Chondrocyte (in vitro differentiated cells): ENCODE data around the gene SNX33. TPM values are rescaled to one million over a fixed set of nuclear protein-coding genes. Genes with fewer than 3 reads are reported as not detected.
"Not testable (repeated sequence)": the region's sequence is repeated elsewhere in the genome, so short reads cannot be mapped to it uniquely, and the experiment has no call there.

ENCODE experiments used
- DNase-seq: peaks from one replicate; pipeline ENCODE4 v3.0.0; 2021; ENCODE audit warnings: mixed read lengths, low spot score
- H3K27ac Mint-ChIP-seq: one replicate; pipeline ENCODE4 v1.8.0; 2021; ENCODE audit warnings: mild to moderate bottlenecking, moderate library complexity, mixed read lengths; ENCODE audit not compliant: unreplicated experiment
- H3K27me3 Mint-ChIP-seq: 2 replicates; pipeline ENCODE4 v1.8.0; 2021; ENCODE audit warnings: low read depth, mixed read lengths
- H3K36me3 Mint-ChIP-seq: 2 replicates; pipeline ENCODE4 v1.8.0; 2021; ENCODE audit warnings: low read depth, mixed read lengths
- H3K4me1 Mint-ChIP-seq: 2 replicates; pipeline ENCODE4 v1.8.0; 2021; ENCODE audit warnings: low read depth, mild to moderate bottlenecking, mixed read lengths
- H3K4me3 Mint-ChIP-seq: one replicate; pipeline ENCODE4 v1.8.0; 2021; ENCODE audit warnings: mild to moderate bottlenecking, moderate library complexity, mixed read lengths; ENCODE audit not compliant: unreplicated experiment
- H3K9me3 Mint-ChIP-seq: 2 replicates; pipeline ENCODE4 v1.8.0; 2021; ENCODE audit warnings: low read depth, mixed read lengths
- CTCF ChIP-seq: fragments of 200-600 bp; sonication (generic); IDR thresholded peaks from 2 replicates; pipeline ENCODE4 v1.5.0; 2021; ENCODE audit warnings: antibody characterized with exemption, mild to moderate bottlenecking, moderate library complexity
- total RNA-seq: library from RNA; stranded (reverse); gene quantifications from 3 replicates; pipeline ENCODE4 v1.2.1, GENCODE V29; 2021

Gene SNX33
- total RNA-seq, 1 donor from 2014 or later = 31.2 TPM

DNA sequence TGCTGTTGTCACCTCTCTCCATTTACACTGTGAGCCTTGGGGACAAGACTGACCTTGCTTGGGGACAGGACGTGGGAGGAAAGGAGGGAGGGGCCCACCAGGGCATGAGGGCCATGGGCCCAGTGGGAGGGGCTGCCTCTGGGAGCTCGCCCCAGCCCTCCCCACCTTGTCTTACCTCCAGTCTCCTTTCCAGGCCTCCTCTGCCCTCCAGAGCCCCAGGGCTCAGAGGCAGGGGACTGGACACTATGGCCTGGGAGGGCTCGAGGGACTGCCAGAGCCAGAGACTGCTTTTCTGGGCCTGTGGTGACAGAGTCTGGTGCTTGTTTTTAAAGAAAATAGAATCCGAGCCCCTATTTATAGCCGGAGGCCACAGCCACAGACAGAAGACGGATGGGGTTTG is 54.7 kb downstream of the SNX33 start:
- Mint-ChIP-seq H3K36me3 (peaks cover 16% of the 10 kb centered on the region), H3K27ac (peak overlapping the region; percentile 84)

GRCh38 chr15:75703440-75704262 is 55.9 kb downstream of the SNX33 start:
- peaks cover 17% of the 10 kb centered on the region for H3K36me3 Mint-ChIP-seq
- H3K27me3 Mint-ChIP-seq, H3K9me3 Mint-ChIP-seq, DNase-seq: not testable (repeated sequence)
- peak overlapping the region; percentile 94 for H3K27ac Mint-ChIP-seq
- H3K4me1 Mint-ChIP-seq = peaks cover 85% of the 10 kb centered on the region
- H3K4me3 Mint-ChIP-seq = peak overlapping the region; percentile 9

More for the DNA sequence above, 54.7 kb downstream of the SNX33 start:
- no peak for DNase-seq
- Mint-ChIP-seq H3K4me3 (peak overlapping the region; percentile 5), H3K9me3 (no peaks in the 10 kb centered on the region), H3K27me3 (no peaks in the 10 kb centered on the region), H3K4me1 (peaks cover 90% of the 10 kb centered on the region)
- TF ChIP-seq CTCF = no peak

DNA sequence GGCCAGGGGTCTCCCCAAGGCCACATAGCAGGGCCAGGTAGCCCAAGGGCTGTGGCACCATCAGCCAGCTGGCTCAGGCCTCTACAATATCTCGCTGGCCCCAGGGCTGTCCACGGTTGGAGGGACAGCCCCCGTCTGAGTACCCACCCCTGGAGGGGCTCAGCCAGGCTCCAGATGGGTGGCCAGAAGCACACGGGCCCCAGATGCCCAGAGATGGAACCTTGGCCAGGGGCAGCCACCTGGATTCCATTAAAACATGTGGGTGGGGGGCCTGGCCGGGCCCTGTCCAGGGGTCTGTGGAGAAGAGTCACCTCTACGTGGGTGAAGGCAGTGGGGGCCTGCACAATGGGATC is 56.5 kb downstream of the SNX33 start:
- no peaks in the 10 kb centered on the region for H3K9me3 Mint-ChIP-seq
- H3K27me3 Mint-ChIP-seq = no peaks in the 10 kb centered on the region
- peaks cover 85% of the 10 kb centered on the region for H3K4me1 Mint-ChIP-seq
- H3K36me3 Mint-ChIP-seq = peaks cover 20% of the 10 kb centered on the region
- no peak for TF ChIP-seq CTCF
- peak overlapping the region; percentile 94 for H3K27ac Mint-ChIP-seq
- no peak overlapping the region for H3K4me3 Mint-ChIP-seq
- DNase-seq = no peak

DNA sequence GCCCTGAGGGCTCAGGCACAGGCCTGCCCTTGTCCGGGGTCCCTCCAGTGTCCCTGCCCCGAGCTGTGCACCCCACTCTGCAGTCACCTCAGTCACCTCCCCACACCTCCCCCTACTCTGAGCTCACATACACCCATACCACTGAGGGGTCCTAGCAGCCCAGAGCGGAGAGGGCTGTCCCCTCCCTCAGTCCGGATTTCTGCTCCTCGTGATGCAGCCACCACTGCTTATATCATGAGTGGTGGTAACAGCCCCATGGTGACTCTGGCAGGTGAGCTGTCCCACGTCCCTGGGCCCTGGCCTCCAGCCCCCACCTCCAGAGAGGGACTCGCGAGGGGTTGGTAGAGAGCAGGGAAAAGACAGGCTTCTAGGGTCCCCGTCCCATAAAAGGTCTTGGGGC is 56.9 kb downstream of the SNX33 start:
- H3K9me3 Mint-ChIP-seq = no peaks in the 10 kb centered on the region
- H3K27ac Mint-ChIP-seq = peak overlapping the region; percentile 94
- no peak overlapping the region for H3K4me3 Mint-ChIP-seq
- no peaks in the 10 kb centered on the region for H3K27me3 Mint-ChIP-seq
- DNase-seq = no peak
- no peak for TF ChIP-seq CTCF
- H3K4me1 Mint-ChIP-seq = peaks cover 84% of the 10 kb centered on the region
- peaks cover 20% of the 10 kb centered on the region for H3K36me3 Mint-ChIP-seq

- Mint-ChIP-seq H3K4me1 (peaks cover 81% of the 10 kb centered on the region), H3K36me3 (peaks cover 23% of the 10 kb centered on the region), H3K4me3 (peak overlapping the region; percentile 21), H3K27ac (peak overlapping the region; percentile 94)
- not testable (repeated sequence) for H3K9me3 Mint-ChIP-seq, H3K27me3 Mint-ChIP-seq, DNase-seq
These were observed 57.7 kb downstream of the SNX33 start for GRCh38 chr15:75705375-75705774.

DNA sequence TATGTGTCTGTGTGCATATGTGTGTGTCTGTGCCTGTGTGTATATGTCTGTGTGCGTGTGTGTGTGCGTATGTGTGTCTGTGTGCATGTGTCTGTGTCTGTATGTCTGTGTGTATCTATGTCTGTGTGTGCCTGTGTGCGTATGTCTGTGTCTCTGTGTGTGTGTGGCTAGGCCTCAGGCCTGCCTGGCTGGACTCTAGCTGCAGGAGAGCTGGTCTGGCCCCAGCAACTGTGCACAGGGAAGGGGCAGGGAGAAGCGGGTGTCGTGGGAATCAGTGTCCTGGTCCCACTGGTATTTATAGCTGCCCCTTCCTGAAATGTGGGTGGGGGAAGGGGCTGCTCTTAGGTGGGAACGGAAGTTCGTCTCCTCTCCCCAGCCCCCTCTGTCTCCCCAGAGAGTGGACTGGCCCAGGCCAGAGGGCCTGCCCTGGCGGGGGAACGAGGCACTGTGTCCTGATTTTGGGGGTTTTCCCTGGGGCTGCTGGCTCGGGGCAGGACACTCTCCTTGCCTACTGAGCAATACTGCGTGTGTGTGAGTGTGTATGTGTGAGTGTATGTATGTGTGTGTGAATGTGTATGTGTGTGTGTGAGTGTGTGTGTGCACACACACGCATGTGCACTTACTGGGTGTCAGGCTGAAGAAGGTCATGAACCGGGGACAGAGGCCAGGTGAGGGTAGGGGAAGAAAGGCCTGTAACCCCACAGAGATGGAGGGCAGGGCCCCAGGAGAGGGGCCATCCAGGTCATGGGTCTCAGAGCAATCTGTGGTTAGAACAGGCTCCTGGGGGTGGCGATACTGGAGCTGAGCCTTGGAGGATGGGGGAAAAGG is 58.4 kb downstream of the SNX33 start:
- H3K27ac Mint-ChIP-seq = peak overlapping the region; percentile 94
- no peaks in the 10 kb centered on the region for H3K9me3 Mint-ChIP-seq
- peak; percentile 54 for DNase-seq
- H3K27me3 Mint-ChIP-seq = no peaks in the 10 kb centered on the region
- H3K4me3 Mint-ChIP-seq = peak overlapping the region; percentile 21
- no peak for TF ChIP-seq CTCF
- H3K4me1 Mint-ChIP-seq = peaks cover 75% of the 10 kb centered on the region
- H3K36me3 Mint-ChIP-seq = peaks cover 23% of the 10 kb centered on the region
